ENCODE measurements around the gene TRAK2. TPM values are rescaled to one million over a fixed set of nuclear protein-coding genes. Genes with fewer than 3 reads are reported as not detected.

Gene TRAK2
- total and polyA plus RNA-seq, 8 donors: 8.9 to 33.6 (median 18.4) TPM

- Histone ChIP-seq H3K4me1 (peaks cover 39 to 59% (median 48%) of the 10 kb centered on the region in 3 donors), H3K27ac (peak overlapping the region in 2 of 4 donors; percentile 90 to 93), H3K4me3 (no peak overlapping the region), H3K9me3 (no peaks in the 10 kb centered on the region), H3K36me3 (peaks cover 0 to 2% (median 0%) of the 10 kb centered on the region in 3 donors), H3K27me3 (no peaks in the 10 kb centered on the region)
- intact Hi-C loops (cut with DNase I): loop anchor here in 1 of 3 donors (10.0 kb wide), 1 partner anchor 52 kb away; the partner anchor contains the start of genes STRADB and TRAK2
- WGBS, 2 donors: 63 to 70% methylated on average over 6 of the region's 6 CpGs
- ATAC-seq (peak in 1 of 4 donors; percentile 9), FAIRE-seq (no peak), DNase-seq (no peak)
- no peak for TF ChIP-seq CTCF (IDR thresholded peaks at IDR 0.05)
Observed at GRCh38 chr2:201402651-201403562, 48.4 kb downstream of the TRAK2 start.

GRCh38 chr2:201401815-201402214 lies 49.4 kb downstream of the TRAK2 start:
- TF ChIP-seq CTCF (IDR thresholded peaks at IDR 0.05): no peak
- Histone ChIP-seq H3K27ac (no peak overlapping the region), H3K4me1 (peaks cover 34 to 55% (median 39%) of the 10 kb centered on the region in 3 donors), H3K36me3 (peaks cover 0 to 12% (median 0%) of the 10 kb centered on the region in 3 donors), H3K27me3 (no peaks in the 10 kb centered on the region), H3K9me3 (no peaks in the 10 kb centered on the region), H3K4me3 (no peak overlapping the region)
- WGBS, 2 donors: 76 to 82% methylated on average over 3 of the region's 3 CpGs
- DNase-seq (no peak), ATAC-seq (no peak), FAIRE-seq (no peak)
- intact Hi-C loops (cut with DNase I): loop anchor here in 1 of 3 donors (10.0 kb wide), 1 partner anchor 53 kb away; the partner anchor contains the start of genes STRADB and TRAK2

- peaks cover 4 to 9% (median 7%) of the 10 kb centered on the region in 3 donors for H3K4me1 ChIP-seq
- intact Hi-C loops (cut with DNase I): no loop called here
- no peak overlapping the region for H3K27ac ChIP-seq
- no peak overlapping the region for H3K4me3 ChIP-seq
- no peak for DNase-seq
- ATAC-seq: no peak
- no peaks in the 10 kb centered on the region for H3K9me3 ChIP-seq
- no peak for FAIRE-seq
- H3K36me3 ChIP-seq: peaks cover 0 to 36% (median 6%) of the 10 kb centered on the region in 3 donors
- no peaks in the 10 kb centered on the region for H3K27me3 ChIP-seq
- TF ChIP-seq CTCF (IDR thresholded peaks at IDR 0.05): no peak
- 83 to 91% methylated on average over 8 of the region's 8 CpGs for WGBS, 2 donors
Observed at GRCh38 chr2:201396595-201396994, 54.7 kb downstream of the TRAK2 start.

GRCh38 chr2:201383136-201383535 lies 68.1 kb downstream of the TRAK2 start:
- no peak overlapping the region for H3K27ac ChIP-seq
- no peaks in the 10 kb centered on the region for H3K9me3 ChIP-seq
- no peak for DNase-seq
- 61 to 79% methylated on average over 1 of the region's 1 CpG for WGBS, 2 donors
- FAIRE-seq: no peak
- ATAC-seq: peak in 2 of 4 donors; percentile 59 to 71
- H3K27me3 ChIP-seq: no peaks in the 10 kb centered on the region
- intact Hi-C loops (cut with DNase I): no loop called here
- peaks cover 0 to 57% (median 8%) of the 10 kb centered on the region in 3 donors for H3K36me3 ChIP-seq
- no peaks in the 10 kb centered on the region for H3K4me1 ChIP-seq
- no peak for TF ChIP-seq CTCF (IDR thresholded peaks at IDR 0.05)
- H3K4me3 ChIP-seq: no peak overlapping the region
